Liver (tissue), 9 donors: Measurements from ENCODE around the gene LRRC51. TPM values are rescaled to one million over a fixed set of nuclear protein-coding genes. Genes with fewer than 3 reads are reported as not detected.
"Not testable (repeated sequence)": the region's sequence is repeated elsewhere in the genome, so short reads cannot be mapped to it uniquely, and the experiment has no call there.

Experiments used
- DNase-seq: peaks from one replicate; pipeline ENCODE4 v3.0.0-alpha.2; 2017; ENCODE audit warnings: low spot score
- H3K27ac ChIP-seq, 2 donors: one replicate each; pipeline ENCODE4 v1.7.0; 2013; ENCODE audit warnings: inconsistent platforms in 2 of 2, low read length in 2 of 2, control low read depth in 1 of 2, low read depth in 1 of 2, mild to moderate bottlenecking in 1 of 2
- H3K27me3 ChIP-seq, 4 donors: one replicate each; pipeline versions ENCODE4 v1.6.1 to v1.7.0; 2013; ENCODE audit warnings: low read length in 3 of 4, inconsistent platforms in 1 of 4, mild to moderate bottlenecking in 1 of 4, moderate library complexity in 1 of 4; ENCODE audit not compliant: control insufficient read depth in 4 of 4, insufficient read depth in 4 of 4
- H3K36me3 ChIP-seq, 4 donors: one replicate each; pipeline versions ENCODE4 v1.6.1 to v1.7.0; 2013; ENCODE audit warnings: low read length in 3 of 4, mild to moderate bottlenecking in 3 of 4, low read depth in 1 of 4, moderate library complexity in 1 of 4; ENCODE audit not compliant: control insufficient read depth in 4 of 4, insufficient read depth in 3 of 4
- H3K4me1 ChIP-seq, 4 donors: one replicate each; pipeline versions ENCODE4 v1.6.1 to v1.7.0; 2013; ENCODE audit warnings: low read length in 3 of 4, mild to moderate bottlenecking in 3 of 4, moderate library complexity in 1 of 4; ENCODE audit not compliant: control insufficient read depth in 4 of 4, insufficient read depth in 4 of 4
- H3K4me3 ChIP-seq, 3 donors: one replicate each; pipeline versions ENCODE4 v1.6.1 to v1.7.0; 2013; ENCODE audit warnings: low read length in 3 of 3, control low read depth in 1 of 3, low read depth in 1 of 3, mild to moderate bottlenecking in 1 of 3
- H3K9ac ChIP-seq, 2 donors: one replicate each; pipeline ENCODE4 v1.7.0; 2013; ENCODE audit warnings: low read length in 2 of 2, mild to moderate bottlenecking in 2 of 2, moderate library complexity in 2 of 2, control low read depth in 1 of 2, low read depth in 1 of 2
- H3K9me3 ChIP-seq, 4 donors: one replicate each; pipeline versions ENCODE4 v1.6.1 to v1.7.0; 2013; ENCODE audit warnings: low read length in 3 of 4; ENCODE audit not compliant: control insufficient read depth in 4 of 4
- EGR1 ChIP-seq, 2 donors: IDR thresholded peaks; 2 replicates each; pipeline ENCODE4 v1.6.1; 2016 to 2018; ENCODE audit warnings: antibody characterized with exemption in 2 of 2, low read depth in 2 of 2
- FOXA1 ChIP-seq: IDR thresholded peaks from 2 replicates; pipeline ENCODE4 v1.6.1; 2016; ENCODE audit warnings: antibody characterized with exemption
- FOXA2 ChIP-seq: IDR thresholded peaks from 2 replicates; pipeline ENCODE4 v1.6.1; 2016; ENCODE audit warnings: antibody characterized with exemption
- GABPA ChIP-seq, 2 donors: IDR thresholded peaks in 1 of 2; conservative IDR thresholded peaks in 1 of 2; 2 replicates each; pipeline ENCODE4 v1.6.1; 2016; ENCODE audit warnings: antibody characterized with exemption in 2 of 2, mild to moderate bottlenecking in 1 of 2, moderate library complexity in 1 of 2
- HNF4A ChIP-seq, 2 donors: conservative IDR thresholded peaks; 2 replicates each; pipeline ENCODE4 v1.6.1; 2016; ENCODE audit warnings: antibody characterized with exemption in 2 of 2, mild to moderate bottlenecking in 2 of 2
- HNF4G ChIP-seq: IDR thresholded peaks from 2 replicates; pipeline ENCODE4 v1.6.1; 2016; ENCODE audit warnings: antibody characterized with exemption
- JUND ChIP-seq, 2 donors: IDR thresholded peaks; 2 replicates each; pipeline ENCODE4 v1.6.1; 2016; ENCODE audit warnings: antibody characterized with exemption in 2 of 2
- NR2F2 ChIP-seq: IDR thresholded peaks from 2 replicates; pipeline ENCODE4 v1.6.1; 2016; ENCODE audit warnings: antibody characterized with exemption
- RAD21 ChIP-seq, 2 donors: IDR thresholded peaks; 2 replicates each; pipeline ENCODE4 v1.6.1; 2016; ENCODE audit warnings: antibody characterized with exemption in 2 of 2, mild to moderate bottlenecking in 2 of 2
- REST ChIP-seq: IDR thresholded peaks from 2 replicates; pipeline ENCODE4 v1.6.1; 2016; ENCODE audit warnings: antibody characterized with exemption, mild to moderate bottlenecking
- RXRA ChIP-seq, 2 donors: IDR thresholded peaks; 2 replicates each; pipeline ENCODE4 v1.6.1; 2017 to 2018; ENCODE audit warnings: antibody characterized with exemption in 2 of 2, mild to moderate bottlenecking in 1 of 2
- SP1 ChIP-seq: IDR thresholded peaks from 2 replicates; pipeline ENCODE4 v1.6.1; 2018; ENCODE audit warnings: antibody characterized with exemption, mild to moderate bottlenecking
- TAF1 ChIP-seq: conservative IDR thresholded peaks from 2 replicates; pipeline ENCODE4 v1.6.1; 2016; ENCODE audit warnings: antibody characterized with exemption, mild to moderate bottlenecking
- YY1 ChIP-seq: IDR thresholded peaks from 2 replicates; pipeline ENCODE4 v1.6.1; 2016; ENCODE audit warnings: antibody characterized with exemption, mild to moderate bottlenecking
- ZBTB33 ChIP-seq: IDR thresholded peaks from 2 replicates; pipeline ENCODE4 v1.6.1; 2016; ENCODE audit warnings: antibody characterized with exemption
- WGBS: extraction: QIAGEN DNeasy Blood & Tissue Kit; methylation state at CpG from one replicate; pipeline ENCODE4 v1.1.7; 2013; 5-methylcytosine and 5-hydroxymethylcytosine counted together
- polyA plus RNA-seq, 2 donors: library from polyadenylated mRNA; stranded (reverse) in 1 of 2; unstranded in 1 of 2; fragments of 200-250 nt in 1 of 2; fragments of >200 nt in 1 of 2; fragmentation: Nextera tagmentation in 1 of 2; extraction: Ambion mirVana in 1 of 2; gene quantifications; one replicate each; pipeline versions ENCODE4 v1.2.1 to v1.2.3, GENCODE V29; 2013 to 2015
- total RNA-seq, 2 donors: library from RNA; depleted of rRNA; stranded (reverse); fragments of >200 nt; gene quantifications; one replicate each; pipeline ENCODE4 v1.2.3, GENCODE V29; 2014
- TF ChIP-seq, protein P1 (sequence below): fragments of 150-350 bp; IDR thresholded peaks from 2 replicates; pipeline ENCODE4 v1.5.1; 2017; ENCODE audit warnings: improper control_type of control experiment, low read depth, low read length; ENCODE audit not compliant: missing input control
- donor health status: healthy.
- donor health status: healthy.
- donor health status: healthy.
- donor health status: healthy.
- donor health status: healthy.

Gene LRRC51
- total and polyA plus RNA-seq, 4 donors, result 1.9 to 3.7 (median 3.2) TPM

- DNase-seq, result no peak
- 62% methylated on average over 2 of the region's 2 CpGs for WGBS
These were observed 52.0 kb downstream of the LRRC51 start for GRCh38 chr11:72132646-72133045.

GRCh38 chr11:72135473-72135872 lies 54.8 kb downstream of the LRRC51 start, which contains the start of gene FOLR3:
FOLR3 (plus strand) TSS chr11:72135725; CDS start chr11:72135953, 228 bp downstream.
- 91% methylated on average over 4 of the region's 4 CpGs for WGBS
- not testable (repeated sequence) for DNase-seq, H3K9me3 ChIP-seq, H3K4me1 ChIP-seq, H3K4me3 ChIP-seq, H3K9ac ChIP-seq, H3K36me3 ChIP-seq, H3K27me3 ChIP-seq, H3K27ac ChIP-seq

More at GRCh38 chr11:72132646-72133045, 52.0 kb downstream of the LRRC51 start:
- TF ChIP-seq NR2F2, result no peak
- TF ChIP-seq TAF1, result no peak
- TF ChIP-seq HNF4A (conservative IDR thresholded peaks at IDR 0.05), result no peak
- TF ChIP-seq FOXA1, result no peak
- no peak for TF ChIP-seq HNF4G
- TF ChIP-seq RAD21 (IDR thresholded peaks at IDR 0.05), result no peak
- TF ChIP-seq ZBTB33, result no peak
- TF ChIP-seq FOXA2, result no peak
- TF ChIP-seq SP1, result no peak
- TF ChIP-seq RXRA (IDR thresholded peaks at IDR 0.05), result no peak
- TF ChIP-seq, protein P1, sequence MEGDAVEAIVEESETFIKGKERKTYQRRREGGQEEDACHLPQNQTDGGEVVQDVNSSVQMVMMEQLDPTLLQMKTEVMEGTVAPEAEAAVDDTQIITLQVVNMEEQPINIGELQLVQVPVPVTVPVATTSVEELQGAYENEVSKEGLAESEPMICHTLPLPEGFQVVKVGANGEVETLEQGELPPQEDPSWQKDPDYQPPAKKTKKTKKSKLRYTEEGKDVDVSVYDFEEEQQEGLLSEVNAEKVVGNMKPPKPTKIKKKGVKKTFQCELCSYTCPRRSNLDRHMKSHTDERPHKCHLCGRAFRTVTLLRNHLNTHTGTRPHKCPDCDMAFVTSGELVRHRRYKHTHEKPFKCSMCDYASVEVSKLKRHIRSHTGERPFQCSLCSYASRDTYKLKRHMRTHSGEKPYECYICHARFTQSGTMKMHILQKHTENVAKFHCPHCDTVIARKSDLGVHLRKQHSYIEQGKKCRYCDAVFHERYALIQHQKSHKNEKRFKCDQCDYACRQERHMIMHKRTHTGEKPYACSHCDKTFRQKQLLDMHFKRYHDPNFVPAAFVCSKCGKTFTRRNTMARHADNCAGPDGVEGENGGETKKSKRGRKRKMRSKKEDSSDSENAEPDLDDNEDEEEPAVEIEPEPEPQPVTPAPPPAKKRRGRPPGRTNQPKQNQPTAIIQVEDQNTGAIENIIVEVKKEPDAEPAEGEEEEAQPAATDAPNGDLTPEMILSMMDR, result no peak
- no peak for TF ChIP-seq REST
- TF ChIP-seq GABPA (IDR thresholded peaks at IDR 0.05 in 1 of 2, conservative IDR thresholded peaks at IDR 0.05 in 1 of 2), result no peak
- TF ChIP-seq YY1, result no peak
- no peak for TF ChIP-seq EGR1 (IDR thresholded peaks at IDR 0.05; ENCODE audit: low read depth in 2 of 2)
- no peak for TF ChIP-seq JUND (IDR thresholded peaks at IDR 0.05)
- no peak overlapping the region for H3K9ac ChIP-seq
- H3K4me1 ChIP-seq, result no peaks in the 10 kb centered on the region
- H3K27me3 ChIP-seq, result no peaks in the 10 kb centered on the region
- H3K36me3 ChIP-seq, result no peaks in the 10 kb centered on the region
- H3K4me3 ChIP-seq, result no peak overlapping the region
- no peaks in the 10 kb centered on the region for H3K9me3 ChIP-seq
- H3K27ac ChIP-seq, result no peak overlapping the region
